Liver (tissue), 9 donors: ENCODE data around the gene IL1RAPL2. TPM values are rescaled to one million over a fixed set of nuclear protein-coding genes. Genes with fewer than 3 reads are reported as not detected.

Source experiments
- DNase-seq: peaks from one replicate; pipeline ENCODE4 v3.0.0-alpha.2; 2017; ENCODE audit warnings: low spot score
- H3K27ac ChIP-seq, 2 donors: one replicate each; pipeline ENCODE4 v1.7.0; 2013; ENCODE audit warnings: inconsistent platforms in 2 of 2, low read length in 2 of 2, control low read depth in 1 of 2, low read depth in 1 of 2, mild to moderate bottlenecking in 1 of 2
- H3K27me3 ChIP-seq, 4 donors: one replicate each; pipeline versions ENCODE4 v1.6.1 to v1.7.0; 2013; ENCODE audit warnings: low read length in 3 of 4, inconsistent platforms in 1 of 4, mild to moderate bottlenecking in 1 of 4, moderate library complexity in 1 of 4; ENCODE audit not compliant: control insufficient read depth in 4 of 4, insufficient read depth in 4 of 4
- H3K36me3 ChIP-seq, 4 donors: one replicate each; pipeline versions ENCODE4 v1.6.1 to v1.7.0; 2013; ENCODE audit warnings: low read length in 3 of 4, mild to moderate bottlenecking in 3 of 4, low read depth in 1 of 4, moderate library complexity in 1 of 4; ENCODE audit not compliant: control insufficient read depth in 4 of 4, insufficient read depth in 3 of 4
- H3K4me1 ChIP-seq, 4 donors: one replicate each; pipeline versions ENCODE4 v1.6.1 to v1.7.0; 2013; ENCODE audit warnings: low read length in 3 of 4, mild to moderate bottlenecking in 3 of 4, moderate library complexity in 1 of 4; ENCODE audit not compliant: control insufficient read depth in 4 of 4, insufficient read depth in 4 of 4
- H3K4me3 ChIP-seq, 3 donors: one replicate each; pipeline versions ENCODE4 v1.6.1 to v1.7.0; 2013; ENCODE audit warnings: low read length in 3 of 3, control low read depth in 1 of 3, low read depth in 1 of 3, mild to moderate bottlenecking in 1 of 3
- H3K9ac ChIP-seq, 2 donors: one replicate each; pipeline ENCODE4 v1.7.0; 2013; ENCODE audit warnings: low read length in 2 of 2, mild to moderate bottlenecking in 2 of 2, moderate library complexity in 2 of 2, control low read depth in 1 of 2, low read depth in 1 of 2
- H3K9me3 ChIP-seq, 4 donors: one replicate each; pipeline versions ENCODE4 v1.6.1 to v1.7.0; 2013; ENCODE audit warnings: low read length in 3 of 4; ENCODE audit not compliant: control insufficient read depth in 4 of 4
- EGR1 ChIP-seq, 2 donors: IDR thresholded peaks; 2 replicates each; pipeline ENCODE4 v1.6.1; 2016 to 2018; ENCODE audit warnings: antibody characterized with exemption in 2 of 2, low read depth in 2 of 2
- FOXA2 ChIP-seq: IDR thresholded peaks from 2 replicates; pipeline ENCODE4 v1.6.1; 2016; ENCODE audit warnings: antibody characterized with exemption
- GABPA ChIP-seq, 2 donors: IDR thresholded peaks in 1 of 2; conservative IDR thresholded peaks in 1 of 2; 2 replicates each; pipeline ENCODE4 v1.6.1; 2016; ENCODE audit warnings: antibody characterized with exemption in 2 of 2, mild to moderate bottlenecking in 1 of 2, moderate library complexity in 1 of 2
- HNF4A ChIP-seq, 2 donors: conservative IDR thresholded peaks; 2 replicates each; pipeline ENCODE4 v1.6.1; 2016; ENCODE audit warnings: antibody characterized with exemption in 2 of 2, mild to moderate bottlenecking in 2 of 2
- HNF4G ChIP-seq: IDR thresholded peaks from 2 replicates; pipeline ENCODE4 v1.6.1; 2016; ENCODE audit warnings: antibody characterized with exemption
- JUND ChIP-seq, 2 donors: IDR thresholded peaks; 2 replicates each; pipeline ENCODE4 v1.6.1; 2016; ENCODE audit warnings: antibody characterized with exemption in 2 of 2
- NR2F2 ChIP-seq: IDR thresholded peaks from 2 replicates; pipeline ENCODE4 v1.6.1; 2016; ENCODE audit warnings: antibody characterized with exemption
- RAD21 ChIP-seq, 2 donors: IDR thresholded peaks; 2 replicates each; pipeline ENCODE4 v1.6.1; 2016; ENCODE audit warnings: antibody characterized with exemption in 2 of 2, mild to moderate bottlenecking in 2 of 2
- RXRA ChIP-seq, 2 donors: IDR thresholded peaks; 2 replicates each; pipeline ENCODE4 v1.6.1; 2017 to 2018; ENCODE audit warnings: antibody characterized with exemption in 2 of 2, mild to moderate bottlenecking in 1 of 2
- TAF1 ChIP-seq: conservative IDR thresholded peaks from 2 replicates; pipeline ENCODE4 v1.6.1; 2016; ENCODE audit warnings: antibody characterized with exemption, mild to moderate bottlenecking
- YY1 ChIP-seq: IDR thresholded peaks from 2 replicates; pipeline ENCODE4 v1.6.1; 2016; ENCODE audit warnings: antibody characterized with exemption, mild to moderate bottlenecking
- whole genome bisulfite sequencing: extraction: QIAGEN DNeasy Blood & Tissue Kit; methylation state at CpG from one replicate; pipeline ENCODE4 v1.1.7; 2013; 5-methylcytosine and 5-hydroxymethylcytosine counted together
- polyA plus RNA-seq, 2 donors: library from polyadenylated mRNA; stranded (reverse) in 1 of 2; unstranded in 1 of 2; fragments of 200-250 nt in 1 of 2; fragments of >200 nt in 1 of 2; fragmentation: Nextera tagmentation in 1 of 2; extraction: Ambion mirVana in 1 of 2; gene quantifications; one replicate each; pipeline versions ENCODE4 v1.2.1 to v1.2.3, GENCODE V29; 2013 to 2015
- total RNA-seq, 2 donors: library from RNA; depleted of rRNA; stranded (reverse); fragments of >200 nt; gene quantifications; one replicate each; pipeline ENCODE4 v1.2.3, GENCODE V29; 2014
- TF ChIP-seq, protein P1 (sequence below): IDR thresholded peaks from 2 replicates; pipeline ENCODE4 v1.6.1; 2016; ENCODE audit warnings: antibody characterized with exemption
- TF ChIP-seq, protein P2 (sequence below): IDR thresholded peaks from 2 replicates; pipeline ENCODE4 v1.6.1; 2016; ENCODE audit warnings: antibody characterized with exemption
- TF ChIP-seq, protein P3 (sequence below): IDR thresholded peaks from 2 replicates; pipeline ENCODE4 v1.6.1; 2016; ENCODE audit warnings: antibody characterized with exemption
- donor health status: healthy.
- donor health status: healthy.
- donor health status: healthy.
- donor health status: healthy.
- donor health status: healthy.

IL1RAPL2 gene
- total and polyA plus RNA-seq, 4 donors, result 0.20 to 1.6 (median 0.91) TPM

DNA sequence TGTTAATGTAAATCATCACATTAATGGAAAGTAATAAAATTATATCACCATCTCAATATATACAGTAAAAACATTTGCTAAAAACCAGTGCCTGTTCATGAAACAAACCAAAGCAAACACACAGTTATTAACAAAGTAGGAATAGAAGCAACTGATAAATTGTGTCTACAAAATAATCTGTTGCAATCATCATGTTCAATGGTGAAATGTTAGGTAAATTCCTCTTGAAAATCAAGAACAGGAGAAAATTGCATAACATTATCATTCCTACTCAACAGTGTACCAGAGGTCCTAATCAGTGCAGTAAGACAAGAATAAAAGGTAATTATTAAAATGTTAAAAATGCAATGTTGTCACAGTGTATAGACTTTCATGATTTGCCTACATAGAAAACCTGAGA is 402.2 kb downstream of the IL1RAPL2 start:
- Histone ChIP-seq H3K9ac (no peak overlapping the region), H3K36me3 (no peaks in the 10 kb centered on the region), H3K4me1 (peaks cover 0 to 6% (median 2%) of the 10 kb centered on the region in 4 donors), H3K4me3 (no peak overlapping the region), H3K9me3 (no peaks in the 10 kb centered on the region), H3K27ac (no peak overlapping the region), H3K27me3 (no peaks in the 10 kb centered on the region)
- DNase-seq, result no peak
- TF ChIP-seq JUND (IDR thresholded peaks at IDR 0.05), result peak in 1 of 2 donors; percentile 25
- TF ChIP-seq HNF4A (conservative IDR thresholded peaks at IDR 0.05), result peak; percentile 30 to 45
- TF ChIP-seq, protein P1, sequence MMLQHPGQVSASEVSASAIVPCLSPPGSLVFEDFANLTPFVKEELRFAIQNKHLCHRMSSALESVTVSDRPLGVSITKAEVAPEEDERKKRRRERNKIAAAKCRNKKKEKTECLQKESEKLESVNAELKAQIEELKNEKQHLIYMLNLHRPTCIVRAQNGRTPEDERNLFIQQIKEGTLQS, result no peak
- TF ChIP-seq TAF1, result no peak
- TF ChIP-seq NR2F2, result no peak
- TF ChIP-seq RAD21 (IDR thresholded peaks at IDR 0.05), result peak; percentile 4 to 17
- TF ChIP-seq HNF4G, result no peak
- peak in 1 of 2 donors; percentile 33 for TF ChIP-seq RXRA (IDR thresholded peaks at IDR 0.05)
- peak; percentile 28 for TF ChIP-seq FOXA2

DNA sequence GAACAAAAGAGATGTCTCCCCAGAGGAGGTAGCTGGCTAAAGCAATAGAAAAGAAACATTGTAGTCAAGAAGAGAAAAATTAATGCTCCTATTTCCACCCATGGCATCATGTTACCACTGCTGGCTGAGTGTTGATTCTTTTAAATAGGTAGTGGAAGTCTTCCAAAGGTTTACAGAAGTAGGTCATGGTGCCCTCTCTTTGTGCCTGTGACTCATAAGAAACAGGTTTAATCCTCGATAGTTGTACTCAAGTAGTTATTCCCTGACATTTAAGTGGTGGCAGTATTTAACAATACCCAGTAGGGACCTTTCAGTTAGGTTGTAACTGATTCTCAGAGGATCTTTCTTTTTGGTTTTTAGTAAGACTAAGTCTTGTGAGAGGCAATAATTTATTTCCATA is 406.7 kb downstream of the IL1RAPL2 start:
- TF ChIP-seq, protein P2, sequence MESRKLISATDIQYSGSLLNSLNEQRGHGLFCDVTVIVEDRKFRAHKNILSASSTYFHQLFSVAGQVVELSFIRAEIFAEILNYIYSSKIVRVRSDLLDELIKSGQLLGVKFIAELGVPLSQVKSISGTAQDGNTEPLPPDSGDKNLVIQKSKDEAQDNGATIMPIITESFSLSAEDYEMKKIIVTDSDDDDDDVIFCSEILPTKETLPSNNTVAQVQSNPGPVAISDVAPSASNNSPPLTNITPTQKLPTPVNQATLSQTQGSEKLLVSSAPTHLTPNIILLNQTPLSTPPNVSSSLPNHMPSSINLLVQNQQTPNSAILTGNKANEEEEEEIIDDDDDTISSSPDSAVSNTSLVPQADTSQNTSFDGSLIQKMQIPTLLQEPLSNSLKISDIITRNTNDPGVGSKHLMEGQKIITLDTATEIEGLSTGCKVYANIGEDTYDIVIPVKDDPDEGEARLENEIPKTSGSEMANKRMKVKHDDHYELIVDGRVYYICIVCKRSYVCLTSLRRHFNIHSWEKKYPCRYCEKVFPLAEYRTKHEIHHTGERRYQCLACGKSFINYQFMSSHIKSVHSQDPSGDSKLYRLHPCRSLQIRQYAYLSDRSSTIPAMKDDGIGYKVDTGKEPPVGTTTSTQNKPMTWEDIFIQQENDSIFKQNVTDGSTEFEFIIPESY, result no peak
- TF ChIP-seq FOXA2 (no peak), NR2F2 (no peak), HNF4G (no peak), EGR1 (IDR thresholded peaks at IDR 0.05; ENCODE audit: low read depth in 2 of 2) (no peak)
- TF ChIP-seq, protein P3, sequence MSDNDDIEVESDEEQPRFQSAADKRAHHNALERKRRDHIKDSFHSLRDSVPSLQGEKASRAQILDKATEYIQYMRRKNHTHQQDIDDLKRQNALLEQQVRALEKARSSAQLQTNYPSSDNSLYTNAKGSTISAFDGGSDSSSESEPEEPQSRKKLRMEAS, result no peak
- H3K27ac ChIP-seq, result no peak overlapping the region
- H3K9me3 ChIP-seq, result no peaks in the 10 kb centered on the region
- no peaks in the 10 kb centered on the region for H3K36me3 ChIP-seq
- WGBS, result 81% methylated on average over 1 of the region's 1 CpG
- no peak overlapping the region for H3K4me3 ChIP-seq
- peaks cover 0 to 4% (median 0%) of the 10 kb centered on the region in 4 donors for H3K27me3 ChIP-seq
- DNase-seq, result no peak
- no peak overlapping the region for H3K9ac ChIP-seq
- peaks cover 0 to 6% (median 2%) of the 10 kb centered on the region in 4 donors for H3K4me1 ChIP-seq

DNA sequence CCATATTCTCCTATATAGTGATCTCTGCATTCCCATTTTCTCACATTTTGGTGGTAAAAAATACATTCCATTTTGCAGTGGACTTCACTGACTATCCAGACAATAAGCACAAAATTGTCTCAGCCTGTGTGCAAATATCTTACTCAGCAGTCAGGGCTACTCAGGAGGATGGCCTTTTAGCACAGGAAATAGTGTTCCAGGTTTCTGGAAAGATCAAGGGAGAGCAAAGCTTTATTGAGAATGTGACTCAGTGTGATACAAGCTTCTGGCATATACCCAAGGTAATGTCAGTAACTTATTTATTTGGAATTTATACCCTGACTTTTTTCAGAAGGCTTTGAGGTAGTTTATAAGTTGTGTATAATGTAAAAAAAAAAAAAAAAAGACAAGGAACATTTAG is 421.1 kb downstream of the IL1RAPL2 start:
- TF ChIP-seq GABPA (IDR thresholded peaks at IDR 0.05 in 1 of 2, conservative IDR thresholded peaks at IDR 0.05 in 1 of 2) (no peak), RAD21 (IDR thresholded peaks at IDR 0.05) (no peak), RXRA (IDR thresholded peaks at IDR 0.05) (no peak), YY1 (no peak)
- TF ChIP-seq, protein P2, result no peak
- no peaks in the 10 kb centered on the region for H3K4me1 ChIP-seq
- DNase-seq, result no peak
- no peaks in the 10 kb centered on the region for H3K36me3 ChIP-seq
- no peaks in the 10 kb centered on the region for H3K27me3 ChIP-seq
- no peaks in the 10 kb centered on the region for H3K9me3 ChIP-seq
- no peak overlapping the region for H3K9ac ChIP-seq
- H3K4me3 ChIP-seq, result no peak overlapping the region
- no peak overlapping the region for H3K27ac ChIP-seq
